Right kidney (tissue), 9 donors: ENCODE results near the gene FBH1.
"Not testable (repeated sequence)": the region's sequence is repeated elsewhere in the genome, so short reads cannot be mapped to it uniquely, and the experiment has no call there.

Source experiments
- DNase-seq: peaks from one replicate; pipeline ENCODE4 v3.0.0-alpha.2; 2016
- long read RNA-seq, 8 donors: transcript quantifications; one replicate each; lab custom pipeline, GENCODE V29; 2026

Gene FBH1
- long read RNA-seq, donor 1, partial matches to known transcripts: 14 of 22 reads
- long read RNA-seq, donor 1, other reads (novel, unspliced or antisense): 0 of 22 reads
- long read RNA-seq, donor 2, partial matches to known transcripts: 8 of 11 reads
- long read RNA-seq, donor 2, other reads (novel, unspliced or antisense): 0 of 11 reads
- long read RNA-seq, donor 3, partial matches to known transcripts: 6 of 11 reads
- long read RNA-seq, donor 3, other reads (novel, unspliced or antisense): 0 of 11 reads
- long read RNA-seq, donor 4, partial matches to known transcripts: 29 of 32 reads
- long read RNA-seq, donor 4, other reads (novel, unspliced or antisense): 0 of 32 reads
- long read RNA-seq, donor 5, partial matches to known transcripts: 16 of 23 reads
- long read RNA-seq, donor 5, other reads (novel, unspliced or antisense): 0 of 23 reads
- long read RNA-seq, donor 6, partial matches to known transcripts: 6 of 12 reads
- long read RNA-seq, donor 6, other reads (novel, unspliced or antisense): 0 of 12 reads
- long read RNA-seq, donor 7, partial matches to known transcripts: 31 of 35 reads
- long read RNA-seq, donor 7, other reads (novel, unspliced or antisense): 0 of 35 reads
- long read RNA-seq, donor 8, transcript FBH1-201 (21 exons, 3,560 nt): major isoform, 6 of 13 reads
- long read RNA-seq, donor 8, partial matches to known transcripts: 7 of 13 reads
- long read RNA-seq, donor 8, other reads (novel, unspliced or antisense): 0 of 13 reads

GRCh38 chr10:5889624-5890451 is at the start of gene FBH1, which contains the start of gene ANKRD16:
Gene FBH1, plus strand, starts transcription at chr10:5890243. Its CDS starts 103 bp downstream, at chr10:5890346.
Gene ANKRD16, minus strand, starts transcription at chr10:5889893. Its CDS starts 539 bp downstream, at chr10:5889354.
- DNase-seq: peak; percentile 99

GRCh38 chr10:5840314-5841307 is 49.4 kb upstream of the FBH1 start:
- DNase-seq: peak; percentile 70

DNA sequence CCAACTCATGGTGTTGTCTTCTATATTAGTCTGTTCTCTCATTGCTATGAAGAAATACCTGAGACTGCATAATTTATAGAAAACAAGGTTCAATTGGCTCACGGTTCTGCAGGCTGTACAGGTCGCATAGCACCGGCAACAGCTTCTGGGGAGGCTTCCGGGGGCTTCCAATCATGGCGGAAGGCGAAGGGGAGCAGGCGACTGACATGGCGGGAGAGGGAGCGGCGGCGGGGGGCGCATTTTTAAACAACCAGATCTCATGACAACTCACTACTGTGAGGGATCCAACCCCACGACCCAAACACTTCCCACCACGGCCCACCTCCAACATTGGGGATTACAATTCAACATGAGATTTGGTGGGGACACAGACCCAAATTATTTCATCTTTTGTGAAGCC is 48.1 kb upstream of the FBH1 start:
- DNase-seq: no peak

GRCh38 chr10:5843686-5844344 is 46.2 kb upstream of the FBH1 start:
- no peak for DNase-seq

GRCh38 chr10:5844345-5845055 is 45.5 kb upstream of the FBH1 start:
- peak; percentile 31 for DNase-seq

DNA sequence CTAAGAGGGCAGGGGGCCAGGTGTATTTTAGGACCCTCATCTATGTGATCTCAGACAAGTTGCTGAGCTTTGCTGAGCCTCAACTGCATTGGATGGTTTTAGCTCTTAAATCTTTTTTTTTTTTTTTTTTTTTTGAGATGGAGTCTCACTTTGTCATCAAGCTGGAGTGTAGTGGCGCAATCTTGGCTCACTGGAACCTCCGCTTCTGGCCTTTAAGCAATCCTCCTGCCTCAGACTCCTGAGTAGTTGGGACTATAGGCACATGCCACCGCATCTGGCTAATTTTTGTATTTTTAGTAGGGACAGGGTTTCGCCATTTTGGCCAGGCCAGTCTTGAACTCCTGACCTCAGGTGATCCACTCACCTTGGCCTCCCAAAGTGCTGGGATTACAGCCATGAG is 43.4 kb upstream of the FBH1 start:
- not testable (repeated sequence) for DNase-seq

DNA sequence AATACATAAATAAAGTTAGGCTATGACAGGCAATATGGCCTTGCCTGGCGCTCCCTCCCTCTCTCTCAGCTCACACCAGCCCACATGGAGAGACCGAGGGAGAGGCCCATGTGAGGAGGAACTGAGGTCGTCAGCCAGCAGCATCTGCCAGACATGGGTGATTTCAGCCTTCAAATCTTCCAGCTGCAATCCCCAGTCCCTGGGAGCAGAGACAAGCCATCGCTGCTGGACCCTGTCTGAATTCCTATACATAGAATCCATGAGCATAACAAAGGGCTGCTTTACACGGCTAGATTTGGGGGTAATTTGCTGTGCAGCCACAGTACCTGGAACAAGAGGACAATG is 35.9 kb upstream of the FBH1 start:
- DNase-seq: no peak

- DNase-seq: no peak
Measured at GRCh38 chr10:5855979-5856700, 33.9 kb upstream of the FBH1 start.

GRCh38 chr10:5856701-5857004 is 33.4 kb upstream of the FBH1 start:
- no peak for DNase-seq

DNA sequence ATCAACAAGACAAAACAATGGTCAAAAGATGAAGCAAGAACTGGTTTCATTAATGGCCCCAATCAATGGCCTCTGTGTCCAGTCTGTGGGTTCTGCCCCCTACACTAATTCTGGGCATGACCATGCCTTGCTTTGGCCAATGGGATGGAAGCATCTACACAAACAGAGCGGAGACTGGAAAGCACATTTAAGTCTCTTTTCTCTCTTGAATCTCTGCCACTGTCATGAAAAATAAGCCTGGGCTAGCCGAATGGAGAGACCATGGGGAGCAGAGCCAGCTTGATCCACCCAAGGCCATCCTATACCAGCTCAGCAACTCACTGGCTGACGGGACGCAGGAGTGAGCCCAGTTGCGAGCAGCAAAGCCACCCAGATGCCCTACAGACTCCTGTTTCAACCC is 31.2 kb upstream of the FBH1 start:
- no peak for DNase-seq

- DNase-seq: no peak
Measured at GRCh38 chr10:5860066-5860465, 30.0 kb upstream of the FBH1 start.

- DNase-seq: no peak
Measured at GRCh38 chr10:5862360-5862961, 27.6 kb upstream of the FBH1 start.

GRCh38 chr10:5862981-5863685 is 26.9 kb upstream of the FBH1 start:
- not testable (repeated sequence) for DNase-seq

- DNase-seq: not testable (repeated sequence)
Measured at GRCh38 chr10:5866451-5867081, 23.5 kb upstream of the FBH1 start.

DNA sequence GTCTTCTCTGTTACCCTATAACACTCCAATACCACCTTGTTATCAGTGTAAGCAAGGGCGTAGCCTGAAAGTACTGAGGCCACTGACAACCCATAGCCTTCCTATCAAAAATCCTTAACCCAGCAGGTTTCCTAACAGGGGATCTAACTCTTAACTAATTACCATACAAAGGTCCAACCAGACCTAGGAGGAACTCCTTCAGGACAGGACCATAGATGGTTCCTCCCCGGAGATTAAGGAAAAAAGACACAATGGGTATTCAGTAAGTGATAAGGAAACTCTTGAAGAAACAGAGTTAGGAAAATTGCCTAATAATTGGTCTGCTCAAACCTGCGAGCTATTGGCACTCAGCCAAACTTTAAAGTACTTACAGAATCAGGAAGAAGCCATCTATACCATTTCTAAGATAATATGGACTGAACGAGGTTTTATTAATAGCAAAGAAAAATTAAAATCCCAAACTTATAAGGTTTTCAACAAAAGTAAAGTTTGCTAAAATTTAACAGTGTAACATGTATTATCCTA is 22.9 kb upstream of the FBH1 start:
- not testable (repeated sequence) for DNase-seq

- DNase-seq: not testable (repeated sequence)
Measured at GRCh38 chr10:5868383-5868782, 21.7 kb upstream of the FBH1 start.

GRCh38 chr10:5869156-5869555 is 20.9 kb upstream of the FBH1 start:
- DNase-seq: no peak

DNA sequence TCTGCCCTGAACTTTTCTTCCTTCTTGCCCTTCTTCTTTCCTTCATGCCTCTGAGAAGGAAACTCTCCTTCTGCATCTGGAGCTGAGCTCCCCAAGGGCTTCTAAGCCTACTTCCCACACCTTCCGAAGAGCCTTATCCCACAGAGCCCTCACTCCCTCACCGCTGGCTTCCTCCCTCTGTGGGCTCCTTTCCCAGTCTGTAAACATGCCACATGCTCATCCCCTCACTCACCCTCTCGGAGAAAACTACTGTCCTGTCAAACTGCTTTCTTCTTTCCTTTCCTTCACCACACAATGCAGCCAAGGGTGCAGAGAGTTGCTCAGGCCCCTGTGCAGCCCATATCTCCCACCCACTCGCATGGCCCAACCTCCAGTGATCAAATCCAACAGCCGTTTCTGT is 18.4 kb upstream of the FBH1 start:
- no peak for DNase-seq
